HCT116 (cell line): ENCODE data around the gene SPATA3. TPM values are rescaled to one million over a fixed set of nuclear protein-coding genes. Genes with fewer than 3 reads are reported as not detected.

Experiments
- ATAC-seq: fragments of 200-7000 bp; cut with Tn5 transposase; 2 replicates; pipeline ENCODE4 v1.9.1; 2020; ENCODE audit warnings: mild to moderate bottlenecking, moderate library complexity
- BruUV-seq: library from RNA; stranded (reverse); fragments of 400-500 nt; replicated peaks from 2 replicates; lab custom pipeline; 2021; lab: Mats Ljungman, UMichigan
- CTCF ChIA-PET: fragments of 300-600 bp; sonication (Branson Sonifier 250); formaldehyde crosslinking; loops from one replicate; lab custom pipeline; 2021; ENCODE audit warnings: antibody characterized with exemption; lab: Charles Lee
- POLR2A ChIA-PET: fragments of 300-600, 350-600 bp; sonication (Branson Sonifier 250); formaldehyde crosslinking; loops from one replicate; lab custom pipeline; 2021; ENCODE audit warnings: antibody characterized with exemption; lab: Charles Lee
- RAD21 ChIA-PET, 2 experiments: fragments of 300-600 bp; sonication (Branson Sonifier 250); formaldehyde crosslinking; loops; one replicate each; lab custom pipeline; 2023; ENCODE audit warnings: low total read pairs in 2 of 2; ENCODE audit not compliant: uncharacterized antibody in 2 of 2, unreplicated experiment in 2 of 2, low non-redundant PET in 1 of 2; lab: Charles Lee
- DNase-seq: peaks from one replicate; pipeline ENCODE4 v3.0.0-alpha.2; 2010; ENCODE audit warnings: low read depth, low spot score
- H2AFZ ChIP-seq: fragments of 200-600 bp; shearing (Covaris generic), sonication (generic); 2 replicates; pipeline ENCODE4 v1.6.1; 2017; ENCODE audit warnings: low read depth, mixed run types, mixed read lengths, antibody characterized with exemption, low read length; ENCODE audit not compliant: poor library complexity, severe bottlenecking
- H3K27ac ChIP-seq: 2 replicates; pipeline ENCODE4 v1.5.1; 2012; ENCODE audit warnings: low read depth, low read length
- H3K27me3 ChIP-seq: fragments of 200-600 bp; sonication (generic); 2 replicates; pipeline ENCODE4 v1.6.1; 2016; ENCODE audit warnings: mixed run types, low read length, mixed read lengths; ENCODE audit not compliant: insufficient read depth
- H3K36me3 ChIP-seq, 2 experiments: fragments of 200-500 bp in 1 of 2; fragments of 200-600 bp in 1 of 2; sonication (Bioruptor generic) in 1 of 2; sonication (generic) in 1 of 2; 2 replicates each; pipeline versions ENCODE4 v1.5.1 to v1.6.1; 2014 to 2016; ENCODE audit warnings: low read length in 2 of 2, inconsistent platforms in 1 of 2, mixed read lengths in 1 of 2, mixed run types in 1 of 2; ENCODE audit not compliant: insufficient read depth in 2 of 2, control insufficient read depth in 1 of 2
- H3K4me1 ChIP-seq, 2 experiments: fragments of 200-600 bp in 1 of 2; sonication (generic) in 1 of 2; 2 replicates each; pipeline versions ENCODE4 v1.5.1 to v1.6.1; 2012 to 2017; ENCODE audit warnings: low read length in 2 of 2, inconsistent platforms in 1 of 2, mild to moderate bottlenecking in 1 of 2, mixed read lengths in 1 of 2, mixed run types in 1 of 2, moderate library complexity in 1 of 2; ENCODE audit not compliant: insufficient read depth in 2 of 2, control insufficient read depth in 1 of 2
- H3K4me2 ChIP-seq: fragments of 200-600 bp; sonication (generic); 2 replicates; pipeline ENCODE4 v1.6.1; 2017; ENCODE audit warnings: mixed run types, low read length, mixed read lengths
- H3K4me3 ChIP-seq, 2 experiments: fragments of 200-600 bp in 1 of 2; sonication (generic) in 1 of 2; replicated peaks in 1 of 2; 2 replicates each; pipeline ENCODE4 v1.5.1; 2011 to 2016; ENCODE audit warnings: low read length in 2 of 2, control low read depth in 1 of 2, low read depth in 1 of 2, mild to moderate bottlenecking in 1 of 2, mixed read lengths in 1 of 2, mixed run types in 1 of 2
- H3K79me2 ChIP-seq: fragments of 200-600 bp; sonication (generic); 2 replicates; pipeline ENCODE4 v1.6.1; 2017; ENCODE audit warnings: mild to moderate bottlenecking, mixed run types, low read length, moderate library complexity, mixed read lengths; ENCODE audit not compliant: insufficient read depth
- H3K9ac ChIP-seq: fragments of 200-600 bp; sonication (generic); 2 replicates; pipeline ENCODE4 v1.6.1; 2016; ENCODE audit warnings: low read length, mixed read lengths
- H3K9me2 ChIP-seq: fragments of 200-600 bp; sonication (generic), shearing (Covaris generic); 2 replicates; pipeline ENCODE4 v1.6.1; 2017; ENCODE audit warnings: mixed run types, mild to moderate bottlenecking, moderate library complexity; ENCODE audit not compliant: insufficient read depth
- H3K9me3 ChIP-seq, 2 experiments: fragments of 200-500 bp in 1 of 2; fragments of 200-600 bp in 1 of 2; sonication (Bioruptor generic) in 1 of 2; sonication (generic) in 1 of 2; 2 replicates each; pipeline ENCODE4 v1.6.1; 2014 to 2017; ENCODE audit warnings: low read length in 2 of 2, mixed read lengths in 2 of 2, inconsistent platforms in 1 of 2, low read depth in 1 of 2, mild to moderate bottlenecking in 1 of 2, mixed run types in 1 of 2, moderate library complexity in 1 of 2; ENCODE audit not compliant: control insufficient read depth in 1 of 2, insufficient read depth in 1 of 2
- H4K20me1 ChIP-seq: fragments of 200-600 bp; sonication (generic), shearing (Covaris generic); 2 replicates; pipeline ENCODE4 v1.6.1; 2017; ENCODE audit warnings: mixed run types, mild to moderate bottlenecking, moderate library complexity; ENCODE audit not compliant: insufficient read depth
- ATF3 ChIP-seq: IDR thresholded peaks from 2 replicates; pipeline ENCODE4 v1.6.1; 2012
- CBX3 ChIP-seq: IDR thresholded peaks from 2 replicates; pipeline ENCODE4 v1.6.1; 2012; ENCODE audit warnings: low read depth
- CEBPB ChIP-seq: IDR thresholded peaks from 2 replicates; pipeline ENCODE4 v1.6.1; 2012; ENCODE audit warnings: low read depth
- CTCF ChIP-seq, 3 experiments: fragments of 200-600 bp in 1 of 3; sonication (generic) in 1 of 3; IDR thresholded peaks in 2 of 3; conservative IDR thresholded peaks in 1 of 3; 2 replicates each; pipeline ENCODE4 v1.5.1; 2012 to 2017; ENCODE audit warnings: low read depth in 2 of 3, low read length in 2 of 3, antibody characterized with exemption in 1 of 3, borderline replicate concordance in 1 of 3, control low read depth in 1 of 3, mild to moderate bottlenecking in 1 of 3, mixed read lengths in 1 of 3, mixed run types in 1 of 3, moderate library complexity in 1 of 3; ENCODE audit not compliant: insufficient read depth in 1 of 3
- EGR1 ChIP-seq: IDR thresholded peaks from 2 replicates; pipeline ENCODE4 v1.6.1; 2012; ENCODE audit warnings: low read depth
- ELF1 ChIP-seq: IDR thresholded peaks from 2 replicates; pipeline ENCODE4 v1.6.1; 2012; ENCODE audit warnings: low read depth, borderline replicate concordance
- EZH2 ChIP-seq: fragments of 200-600 bp; sonication (generic); IDR thresholded peaks from 2 replicates; pipeline ENCODE4 v1.6.1; 2017; ENCODE audit warnings: antibody characterized with exemption, mixed run types
- EZH2phosphoT487 ChIP-seq: fragments of 200-600 bp; IDR thresholded peaks from 2 replicates; pipeline ENCODE4 v1.6.1; 2018; ENCODE audit warnings: antibody characterized with exemption, borderline replicate concordance
- FOSL1 ChIP-seq: IDR thresholded peaks from 2 replicates; pipeline ENCODE4 v1.6.1; 2012; ENCODE audit warnings: low read depth
- JUND ChIP-seq: IDR thresholded peaks from 2 replicates; pipeline ENCODE4 v1.6.1; 2012
- POLR2A ChIP-seq: IDR thresholded peaks from 2 replicates; pipeline ENCODE4 v1.7.0; 2011; ENCODE audit warnings: borderline replicate concordance; ENCODE audit not compliant: insufficient read depth, insufficient read length; ENCODE audit errors: extremely low read depth
- POLR2AphosphoS5 ChIP-seq: IDR thresholded peaks from 2 replicates; pipeline ENCODE4 v1.6.1; 2011; ENCODE audit warnings: mild to moderate bottlenecking, low read depth, low read length, moderate library complexity
- RAD21 ChIP-seq: IDR thresholded peaks from 2 replicates; pipeline ENCODE4 v1.6.1; 2012; ENCODE audit warnings: low read depth, mild to moderate bottlenecking
- SP1 ChIP-seq: IDR thresholded peaks from 2 replicates; pipeline ENCODE4 v1.6.1; 2012; ENCODE audit warnings: low read depth
- SRF ChIP-seq: IDR thresholded peaks from 2 replicates; pipeline ENCODE4 v1.6.1; 2012; ENCODE audit warnings: low read depth
- TCF7L2 ChIP-seq: IDR thresholded peaks from 2 replicates; pipeline ENCODE4 v1.7.0; 2011; ENCODE audit warnings: borderline replicate concordance, inconsistent platforms; ENCODE audit not compliant: insufficient read depth, insufficient read length; ENCODE audit errors: extremely low read depth
- YY1 ChIP-seq: IDR thresholded peaks from 2 replicates; pipeline ENCODE4 v1.6.1; 2011; ENCODE audit warnings: low read length, low read depth, moderate library complexity, mild to moderate bottlenecking; ENCODE audit not compliant: insufficient replicate concordance; ENCODE audit errors: extremely low read depth
- ZBTB33 ChIP-seq: IDR thresholded peaks from 2 replicates; pipeline ENCODE4 v1.6.1; 2011; ENCODE audit warnings: mild to moderate bottlenecking, low read length, moderate library complexity; ENCODE audit not compliant: insufficient replicate concordance; ENCODE audit errors: extremely low read depth
- ZFX ChIP-seq: fragments of 450-650 bp; IDR thresholded peaks from 2 replicates; pipeline ENCODE4 v1.6.1; 2017
- ZNF274 ChIP-seq: fragments of 200-500 bp; sonication (Bioruptor generic); IDR thresholded peaks from 2 replicates; pipeline ENCODE4 v1.6.1; 2014; ENCODE audit warnings: mild to moderate bottlenecking, low read depth, low read length, inconsistent platforms
- intact Hi-C: fragments of 100-400 bp; cut with micrococcal nuclease; formaldehyde crosslinking; loops from 2 replicates; pipeline ENCODE4 v1.10.0; 2022
- total RNA-seq: library from RNA; stranded (reverse); gene quantifications from one replicate; pipeline ENCODE4 v1.2.1, GENCODE V29; 2021; ENCODE audit not compliant: unreplicated experiment

SPATA3 gene
- total RNA-seq, 1 experiment from 2014 or later, result not detected

GRCh38 chr2:231011526-231011925, 15.6 kb downstream of the SPATA3 start:
- Histone ChIP-seq H4K20me1 (no peaks in the 10 kb centered on the region), H3K27ac (no peak overlapping the region), H2AFZ (no peak overlapping the region), H3K9me3 (no peaks in the 10 kb centered on the region), H3K9me2 (no peaks in the 10 kb centered on the region), H3K4me2 (no peak overlapping the region), H3K27me3 (no peaks in the 10 kb centered on the region), H3K79me2 (no peaks in the 10 kb centered on the region), H3K9ac (no peak overlapping the region), H3K36me3 (no peaks in the 10 kb centered on the region), H3K4me3 (no peak overlapping the region), H3K4me1 (peaks cover 0 to 4% of the 10 kb centered on the region in 2 experiments; a peak in 1 of 4 replicates)
- ChIA-PET CTCF (no interaction called here), POLR2A (no interaction called here), RAD21 (no interaction called here)
- no peak for DNase-seq
- no TSS peak for BruUV-seq
- intact Hi-C loops, result no loop called here
- no peak for ATAC-seq
- TF ChIP-seq FOSL1, result no peak
- no peak for TF ChIP-seq SRF
- no peak for TF ChIP-seq EZH2phosphoT487
- TF ChIP-seq EZH2, result no peak
- TF ChIP-seq ZFX, result no peak
- no peak for TF ChIP-seq SP1
- no peak for TF ChIP-seq POLR2A
- TF ChIP-seq RAD21, result no peak
- TF ChIP-seq CTCF (IDR thresholded peaks at IDR 0.05 in 2 of 3, conservative IDR thresholded peaks at IDR 0.05 in 1 of 3; ENCODE audit: borderline replicate concordance in 1 of 3, insufficient read depth in 1 of 3, low read depth in 2 of 3, low read length in 2 of 3), result no peak
- no peak for TF ChIP-seq TCF7L2
- no peak for TF ChIP-seq ZNF274
- no peak for TF ChIP-seq ZBTB33
- TF ChIP-seq CBX3, result no peak
- TF ChIP-seq ELF1, result no peak
- no peak for TF ChIP-seq CEBPB
- TF ChIP-seq JUND, result no peak
- no peak for TF ChIP-seq EGR1
- TF ChIP-seq POLR2AphosphoS5, result no peak
- TF ChIP-seq YY1, result no peak
- TF ChIP-seq ATF3, result no peak
